GM21381 (cell line): ENCODE measurements around the gene F13B.
A peak's percentile ranks its signal among the peaks of the same experiment; 100 is the strongest.
"Not testable (repeated sequence)": the region's sequence is repeated elsewhere in the genome, so short reads cannot be mapped to it uniquely, and the experiment has no call there.

Experiments used
- ATAC-seq: cut with Tn5 transposase; IDR thresholded peaks from one replicate; pipeline ENCODE4 v1.9.1; 2021; ENCODE audit warnings: mild to moderate bottlenecking, moderate library complexity; ENCODE audit not compliant: unreplicated experiment

The F13B gene, protein sequence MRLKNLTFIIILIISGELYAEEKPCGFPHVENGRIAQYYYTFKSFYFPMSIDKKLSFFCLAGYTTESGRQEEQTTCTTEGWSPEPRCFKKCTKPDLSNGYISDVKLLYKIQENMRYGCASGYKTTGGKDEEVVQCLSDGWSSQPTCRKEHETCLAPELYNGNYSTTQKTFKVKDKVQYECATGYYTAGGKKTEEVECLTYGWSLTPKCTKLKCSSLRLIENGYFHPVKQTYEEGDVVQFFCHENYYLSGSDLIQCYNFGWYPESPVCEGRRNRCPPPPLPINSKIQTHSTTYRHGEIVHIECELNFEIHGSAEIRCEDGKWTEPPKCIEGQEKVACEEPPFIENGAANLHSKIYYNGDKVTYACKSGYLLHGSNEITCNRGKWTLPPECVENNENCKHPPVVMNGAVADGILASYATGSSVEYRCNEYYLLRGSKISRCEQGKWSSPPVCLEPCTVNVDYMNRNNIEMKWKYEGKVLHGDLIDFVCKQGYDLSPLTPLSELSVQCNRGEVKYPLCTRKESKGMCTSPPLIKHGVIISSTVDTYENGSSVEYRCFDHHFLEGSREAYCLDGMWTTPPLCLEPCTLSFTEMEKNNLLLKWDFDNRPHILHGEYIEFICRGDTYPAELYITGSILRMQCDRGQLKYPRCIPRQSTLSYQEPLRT

DNA sequence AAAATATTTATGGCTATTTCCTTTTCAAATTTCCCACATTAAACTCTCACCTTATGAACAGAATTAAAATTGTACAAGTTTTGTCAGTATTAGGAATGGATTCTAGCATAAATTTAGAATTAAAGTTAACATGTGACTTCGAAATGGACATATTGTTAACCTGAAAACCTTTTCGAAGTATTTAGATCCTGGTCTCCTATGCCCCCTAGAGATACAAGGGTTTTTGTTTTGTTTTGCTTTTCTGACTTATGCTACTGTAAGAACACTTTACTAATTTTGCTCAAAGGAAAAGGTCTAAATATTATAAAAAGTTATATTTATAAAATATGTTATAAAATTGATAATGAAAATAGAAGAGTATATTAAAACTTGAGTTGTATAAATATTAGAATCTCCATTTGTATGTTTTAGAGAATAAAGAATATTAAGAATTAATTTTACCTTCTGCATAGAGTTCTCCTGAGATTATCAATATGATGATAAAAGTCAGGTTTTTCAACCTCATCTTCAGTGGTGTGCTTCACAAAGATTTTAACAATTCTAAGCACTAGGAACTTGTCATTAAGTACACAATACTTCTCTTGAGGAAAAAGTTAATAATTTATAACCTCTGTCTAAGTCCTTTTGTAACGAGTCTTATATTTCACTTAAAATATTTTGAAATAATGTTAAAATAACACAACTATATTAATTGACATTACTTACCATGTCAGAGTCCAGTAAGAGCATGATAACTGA lies at the start of gene F13B:
F13B (minus strand) TSS at position 542 of the 738 bp plus-strand sequence; CDS start at position 505, 37 bp downstream.
- no peak for ATAC-seq

DNA sequence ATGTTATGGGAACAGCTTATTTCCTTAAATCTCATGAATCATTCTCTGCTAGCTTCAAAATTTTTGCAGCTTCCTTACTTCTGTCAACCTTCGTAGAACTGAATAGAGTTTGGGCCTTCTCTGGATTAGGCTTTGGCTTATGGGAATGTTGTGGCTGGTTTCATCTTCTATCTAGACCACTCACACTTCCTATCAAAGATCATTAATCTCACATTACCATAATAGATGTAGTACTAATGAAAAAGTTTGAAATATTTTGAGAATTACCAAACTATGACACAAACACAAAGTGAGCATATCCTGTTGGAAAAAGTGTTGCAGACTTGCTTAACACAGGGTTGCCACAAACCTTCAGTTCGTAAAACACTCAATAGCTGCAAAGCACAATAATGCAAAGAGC lies 49.1 kb upstream of the F13B start:
- no peak for ATAC-seq

DNA sequence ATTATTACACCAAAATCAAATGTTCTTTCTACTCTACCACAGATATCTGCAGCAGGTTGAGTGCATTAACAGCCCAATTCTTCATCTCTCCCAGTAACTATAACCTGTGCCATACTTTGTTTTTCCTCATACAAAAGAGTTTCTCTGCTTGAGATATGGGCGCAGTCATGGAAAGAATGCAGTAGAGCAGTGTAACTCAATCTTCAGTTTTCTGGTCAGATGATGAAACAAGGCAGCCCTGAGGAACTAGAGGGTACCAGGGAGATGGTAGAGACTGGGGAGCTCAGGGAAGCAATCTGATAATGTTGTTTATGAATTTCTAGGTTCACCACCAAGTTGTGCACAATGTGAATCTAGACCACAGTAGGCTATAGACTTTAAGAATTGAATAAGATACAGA lies 39.8 kb upstream of the F13B start:
- ATAC-seq: no peak

DNA sequence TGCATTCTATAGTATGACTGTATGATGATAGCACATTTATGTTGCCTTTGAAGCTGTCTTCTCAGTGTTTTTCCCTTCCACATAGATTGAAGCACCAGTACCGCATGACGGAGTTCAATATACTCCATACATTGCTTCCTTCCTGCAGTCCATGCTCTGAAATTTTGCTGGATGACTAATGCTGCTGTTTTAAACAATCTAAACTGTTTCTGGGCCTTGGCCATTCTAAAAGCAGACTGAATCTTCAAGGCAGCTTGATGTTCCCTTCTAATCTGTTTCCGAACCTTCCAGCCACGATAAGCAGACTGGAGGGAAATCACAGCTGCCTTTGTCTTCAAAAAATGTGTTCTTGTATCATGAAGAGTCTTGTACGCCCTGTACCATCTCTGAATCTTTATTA lies 36.2 kb upstream of the F13B start:
- ATAC-seq: no peak

DNA sequence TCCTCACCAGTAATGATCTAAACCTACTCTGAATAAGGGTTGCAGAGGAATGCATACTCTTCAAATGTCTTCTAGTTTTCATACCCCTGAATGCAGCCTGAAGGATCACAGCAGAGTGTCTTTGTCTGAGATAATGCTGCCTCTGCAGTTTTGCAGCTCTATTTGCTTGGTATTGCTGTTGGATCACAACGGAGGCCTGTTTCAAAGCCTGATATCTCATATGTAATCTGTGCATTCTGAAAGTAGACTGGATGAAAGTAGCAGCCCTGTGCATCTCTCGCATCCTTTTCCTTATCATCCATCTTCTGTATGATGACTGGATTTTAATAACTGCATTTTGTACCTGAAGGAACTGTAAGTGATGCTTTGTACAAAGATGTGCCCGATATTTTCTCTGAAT lies 34.9 kb upstream of the F13B start:
- no peak for ATAC-seq

DNA sequence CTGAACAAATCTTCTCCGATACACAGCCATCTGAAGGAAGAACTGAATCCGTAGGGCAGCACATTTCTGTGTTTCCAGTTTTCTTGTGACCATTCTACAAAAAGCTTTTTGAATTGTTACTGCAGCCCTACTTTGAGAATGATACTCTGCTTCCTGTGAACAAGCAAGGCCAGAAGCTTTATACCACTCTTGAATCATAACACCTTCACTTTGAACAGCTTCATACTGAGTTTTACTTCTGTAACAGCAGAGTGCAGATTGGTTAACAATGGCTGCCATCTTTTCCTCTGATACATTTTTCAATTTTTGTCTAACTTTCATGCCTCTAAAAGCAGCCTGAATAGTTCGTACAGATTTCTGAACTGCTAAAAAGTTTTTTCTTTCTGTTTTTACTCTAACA lies 33.6 kb upstream of the F13B start:
- no peak for ATAC-seq

DNA sequence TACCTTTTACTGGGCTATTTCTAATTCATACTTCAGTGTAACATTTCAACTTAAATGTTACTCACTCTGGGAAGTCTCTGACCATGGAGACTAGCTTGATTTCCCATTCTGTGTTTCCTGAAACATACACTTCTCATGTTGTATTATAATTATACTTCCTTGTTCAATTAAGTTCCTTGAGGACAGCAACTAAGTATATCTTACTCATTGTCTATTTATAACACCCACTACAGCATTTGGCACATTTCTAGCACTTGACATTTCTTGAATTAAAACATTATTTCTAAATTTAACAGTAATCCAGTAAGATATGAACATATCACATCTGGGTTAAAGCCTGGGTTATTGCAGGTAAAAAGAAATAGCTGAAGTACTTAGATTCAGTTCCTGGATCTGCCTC lies 32.4 kb upstream of the F13B start:
- no peak for ATAC-seq

DNA sequence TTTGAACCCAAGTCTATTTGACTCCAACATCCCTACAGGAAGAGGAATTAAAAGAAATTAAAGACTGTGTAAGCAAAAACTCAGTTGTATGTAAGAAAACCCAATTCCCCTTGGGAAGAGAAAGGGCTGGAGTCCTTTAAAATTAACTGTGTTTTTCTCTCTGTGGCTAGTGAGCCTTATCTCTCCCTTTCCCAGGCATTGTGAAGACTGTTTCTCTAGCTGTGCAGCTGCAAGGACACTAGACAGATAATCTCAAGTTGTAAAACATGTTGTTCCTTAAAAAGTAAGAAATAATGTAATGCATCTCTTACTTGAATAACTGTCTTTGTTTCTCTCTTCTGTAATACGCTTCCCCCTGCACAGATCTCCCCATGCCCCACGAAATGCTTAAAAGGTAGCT lies 29.9 kb upstream of the F13B start:
- not testable (repeated sequence) for ATAC-seq

DNA sequence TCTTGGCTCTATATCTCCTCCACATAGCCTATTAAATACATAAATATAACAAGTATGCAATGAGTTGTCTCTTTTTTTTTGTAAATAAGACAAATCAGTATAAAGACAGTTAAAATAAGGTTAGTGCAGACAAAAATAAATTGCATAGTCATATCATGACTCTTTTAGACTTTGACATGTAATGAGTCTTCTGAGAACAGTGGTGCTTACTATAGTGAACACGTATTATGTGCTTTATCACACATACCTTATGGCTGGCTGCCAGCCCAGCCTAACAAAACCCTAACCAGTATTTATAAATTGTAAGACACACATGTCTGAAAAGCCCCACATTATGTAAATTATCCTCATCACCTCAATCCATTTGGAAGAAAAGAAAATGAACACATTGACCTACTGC lies 29.1 kb upstream of the F13B start:
- no peak for ATAC-seq

DNA sequence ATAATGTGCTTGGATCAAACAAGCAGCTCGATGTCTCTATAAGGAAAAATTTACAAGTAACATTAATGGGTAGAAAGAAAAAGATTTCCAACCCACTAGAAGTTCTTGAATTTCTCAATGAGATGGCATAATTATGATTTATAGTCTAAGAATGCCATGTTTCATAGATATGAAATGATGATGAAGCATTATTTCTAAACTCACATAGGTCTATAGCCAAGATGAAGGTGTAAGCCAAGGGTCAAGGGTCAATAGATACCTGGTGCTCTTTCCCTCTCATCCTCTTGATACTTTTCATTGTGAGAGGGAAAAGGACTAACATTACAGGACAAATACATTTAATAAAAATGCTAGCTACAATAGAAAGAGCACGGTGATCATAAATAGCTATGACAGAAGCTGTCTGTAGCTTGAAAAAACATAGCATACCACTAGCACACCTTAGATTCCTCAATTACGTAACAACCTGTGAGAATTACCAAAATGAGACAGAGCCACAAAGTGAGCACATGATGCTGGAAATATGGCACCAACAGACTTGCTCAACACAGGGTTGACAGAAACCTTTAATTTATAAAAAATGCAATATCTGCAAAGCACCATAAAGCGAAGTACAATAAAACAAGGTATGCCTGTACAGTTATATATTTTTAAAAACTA lies 26.3 kb upstream of the F13B start:
- ATAC-seq: no peak

DNA sequence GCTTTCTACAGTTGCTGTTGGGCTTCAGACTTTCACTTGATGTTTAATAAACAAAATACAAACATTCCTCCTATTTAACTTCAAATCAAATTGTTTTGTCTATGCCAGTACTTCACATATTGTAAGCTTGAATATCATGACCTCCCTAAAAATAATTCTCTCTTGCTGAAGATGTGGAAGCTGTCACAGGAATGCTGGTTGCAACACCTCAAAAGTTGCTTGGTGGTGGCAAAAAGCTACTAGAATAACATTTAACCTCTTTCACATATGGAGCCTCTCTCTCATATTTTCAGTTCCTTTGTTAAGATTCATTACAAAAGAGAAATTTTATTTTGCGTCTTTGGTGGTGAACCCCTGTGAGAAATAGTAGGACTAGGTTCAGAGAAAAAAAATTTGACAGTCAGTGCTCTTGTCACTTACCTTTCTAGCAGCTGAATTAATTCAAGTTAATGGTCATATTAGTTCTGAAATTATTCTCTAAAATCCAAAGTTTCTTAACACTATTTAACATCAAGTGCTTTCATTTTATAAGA lies 25.5 kb upstream of the F13B start:
- no peak for ATAC-seq

DNA sequence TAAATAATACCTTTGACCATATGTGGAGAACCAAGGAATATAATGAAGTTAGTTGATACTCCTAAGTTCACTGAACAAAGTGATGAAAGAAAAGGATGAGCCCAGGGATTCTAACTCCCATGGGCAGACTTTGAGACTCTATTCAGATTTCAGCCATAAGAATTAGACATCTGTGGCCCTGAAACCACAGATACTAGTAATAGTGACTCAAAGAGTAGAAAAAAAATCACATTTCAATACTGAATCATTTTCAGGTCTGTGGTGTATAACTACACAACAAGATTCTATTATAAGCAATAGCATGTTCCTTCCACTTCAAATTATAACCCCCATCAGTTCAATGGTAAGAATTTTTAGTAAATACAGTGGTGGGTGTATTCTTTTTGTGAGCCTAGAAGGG lies 16.4 kb upstream of the F13B start:
- ATAC-seq: no peak

DNA sequence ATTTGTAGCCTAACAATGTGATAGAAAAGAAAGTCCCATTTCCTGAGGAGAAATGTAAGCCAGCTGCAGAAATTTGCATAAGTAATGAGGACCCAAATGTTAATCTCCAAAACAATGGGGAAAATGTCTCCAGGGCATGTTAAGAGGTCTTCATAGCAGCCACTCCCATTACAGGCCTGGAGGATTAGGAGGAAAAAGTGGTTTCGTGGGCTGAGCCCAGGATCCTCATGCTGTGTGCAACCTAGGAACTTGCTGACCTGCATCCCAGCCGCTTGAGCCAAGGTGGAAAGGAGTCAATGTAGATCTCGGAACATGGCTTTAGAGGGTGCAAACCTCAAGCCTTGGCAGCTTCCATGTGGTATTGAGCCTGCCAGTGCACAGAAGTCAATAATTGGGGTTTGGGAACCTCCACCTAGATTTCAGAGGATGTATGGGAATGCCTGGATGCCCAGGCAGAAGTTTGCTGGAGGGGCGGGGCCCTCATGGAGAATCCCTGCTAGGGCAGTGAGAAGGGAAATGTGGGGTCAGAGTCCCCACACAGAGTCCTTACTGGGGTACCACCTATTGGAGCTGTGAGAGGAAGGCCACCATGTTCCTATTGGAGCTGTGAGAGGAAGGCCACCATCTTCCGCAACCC lies 14.2 kb upstream of the F13B start:
- no peak for ATAC-seq

DNA sequence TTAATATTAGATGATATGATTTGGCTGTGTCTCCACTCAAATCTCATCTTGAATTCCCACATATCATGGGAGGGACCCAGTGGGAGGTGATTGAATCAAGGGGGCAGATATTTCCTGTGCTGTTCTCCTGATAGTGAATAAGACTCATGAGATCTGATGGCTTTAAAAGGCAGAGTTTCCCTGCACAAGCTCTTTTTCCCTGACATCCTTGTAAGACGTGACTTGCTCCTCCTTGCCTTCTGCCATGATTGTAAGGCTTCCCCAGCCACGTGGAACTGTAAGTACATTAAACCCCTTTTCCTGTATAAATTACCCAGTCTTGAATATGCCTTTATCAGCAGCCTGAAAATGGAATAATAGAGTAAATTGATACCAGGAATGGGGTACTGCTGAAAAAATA lies 13.3 kb upstream of the F13B start:
- no peak for ATAC-seq

DNA sequence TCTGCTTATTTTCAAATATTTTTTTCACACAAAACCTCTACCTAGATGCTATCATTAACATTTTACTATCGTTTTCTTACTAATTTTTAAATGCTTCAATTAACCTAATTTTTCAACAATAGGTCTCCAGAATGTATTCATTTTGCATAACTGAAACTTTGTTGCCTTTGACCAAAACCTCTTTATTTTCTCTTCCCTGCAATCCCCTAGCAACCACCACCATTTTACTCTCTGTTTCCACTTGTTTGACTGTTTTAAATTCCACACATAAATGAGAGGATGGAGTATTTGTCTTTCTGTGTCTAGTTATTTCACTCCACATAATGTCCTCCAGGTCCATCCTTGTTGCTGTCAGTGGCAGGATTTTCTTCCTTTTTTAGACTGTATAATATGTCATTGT lies 9.5 kb upstream of the F13B start:
- ATAC-seq: no peak

DNA sequence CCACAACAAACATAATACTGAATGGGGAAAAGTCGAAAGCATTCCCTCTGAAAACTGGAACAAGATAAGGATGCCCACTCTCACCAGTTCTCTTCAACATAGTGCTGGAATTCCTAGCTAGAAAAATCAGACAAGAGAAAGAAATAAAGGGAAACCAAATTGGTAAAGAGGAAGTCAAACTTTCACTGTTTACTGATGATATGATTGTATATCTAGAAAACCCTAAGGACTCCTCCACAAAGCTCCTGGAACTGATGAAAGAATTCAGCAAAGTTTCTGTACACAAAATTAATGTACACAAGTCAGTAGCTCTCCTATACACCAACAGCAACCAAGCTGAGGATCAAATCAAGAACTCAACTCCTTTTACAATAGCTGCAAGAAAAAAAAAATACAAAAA lies 6.9 kb upstream of the F13B start:
- no peak for ATAC-seq

DNA sequence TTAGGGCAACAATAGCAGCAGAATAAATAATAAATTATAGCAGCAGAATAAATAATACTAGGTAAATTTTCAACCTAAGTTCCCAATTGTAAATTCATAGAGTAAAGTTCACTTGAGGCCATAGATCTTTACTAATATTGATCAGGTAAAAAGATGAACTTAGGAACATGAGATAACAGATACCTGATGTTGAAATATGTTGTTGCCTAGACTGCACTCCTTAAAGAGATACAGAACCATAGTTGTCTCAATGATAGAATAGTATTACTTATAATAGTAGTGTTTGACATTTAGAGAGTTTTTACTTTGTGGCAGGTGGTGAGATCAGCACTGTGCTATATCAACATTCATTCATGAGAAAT lies 378 bp upstream of the F13B start:
- no peak for ATAC-seq

DNA sequence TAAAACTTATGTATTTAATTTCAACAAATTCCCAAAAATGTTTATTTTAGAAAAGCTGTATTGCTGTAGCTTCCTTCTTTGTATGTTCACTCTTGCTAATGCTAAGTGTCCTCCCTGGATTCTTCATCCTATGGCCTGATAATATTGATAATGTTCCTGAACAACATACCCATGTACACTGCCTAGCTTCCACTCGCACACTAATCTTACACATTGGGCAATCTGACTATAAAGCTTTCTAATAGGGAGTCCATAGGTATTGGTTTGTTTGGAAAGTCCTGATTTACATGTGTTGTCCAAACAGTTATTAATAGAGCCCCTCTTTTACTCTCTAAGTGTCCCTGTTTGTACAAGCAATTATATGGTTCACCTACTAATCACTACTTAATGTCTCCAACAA lies 783 bp downstream of the F13B start:
- no peak for ATAC-seq

DNA sequence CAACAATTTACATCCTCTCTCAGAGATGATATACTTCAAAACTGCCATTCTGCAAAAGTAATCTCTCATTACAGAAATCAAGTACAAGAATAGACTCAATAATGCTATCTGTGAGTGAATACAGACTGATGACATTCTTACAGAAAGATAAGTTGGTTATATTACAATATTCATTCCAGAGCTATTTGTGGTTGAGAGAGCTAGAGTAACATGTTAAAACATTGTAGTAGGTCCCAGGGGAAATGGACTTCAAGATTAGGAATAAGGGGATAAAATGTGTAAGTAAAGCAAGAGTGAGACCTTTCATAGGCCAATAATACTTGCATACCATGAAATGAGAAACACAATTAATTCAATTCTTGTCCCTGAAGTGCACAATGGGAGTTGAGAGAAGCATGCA lies 1.5 kb downstream of the F13B start:
- no peak for ATAC-seq

DNA sequence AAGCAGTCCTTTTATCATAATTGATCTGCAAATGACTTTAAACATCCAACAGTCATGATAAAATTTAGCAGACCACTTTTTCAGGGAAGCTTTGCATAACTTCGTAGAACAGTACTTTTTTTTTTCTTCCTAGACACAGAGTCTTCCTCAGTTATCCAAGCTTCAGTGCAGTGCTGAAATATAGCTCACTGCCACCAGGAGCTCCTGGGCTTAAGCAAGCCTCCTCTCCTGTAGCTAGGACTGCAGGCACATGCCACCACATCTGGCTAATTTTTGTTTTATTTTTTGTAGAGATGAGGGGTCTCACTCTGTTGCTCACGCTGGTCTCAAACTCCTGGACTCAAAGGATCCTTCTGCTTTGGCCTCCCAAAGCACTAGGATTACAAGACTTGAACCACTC lies 3.8 kb downstream of the F13B start:
- ATAC-seq: no peak

DNA sequence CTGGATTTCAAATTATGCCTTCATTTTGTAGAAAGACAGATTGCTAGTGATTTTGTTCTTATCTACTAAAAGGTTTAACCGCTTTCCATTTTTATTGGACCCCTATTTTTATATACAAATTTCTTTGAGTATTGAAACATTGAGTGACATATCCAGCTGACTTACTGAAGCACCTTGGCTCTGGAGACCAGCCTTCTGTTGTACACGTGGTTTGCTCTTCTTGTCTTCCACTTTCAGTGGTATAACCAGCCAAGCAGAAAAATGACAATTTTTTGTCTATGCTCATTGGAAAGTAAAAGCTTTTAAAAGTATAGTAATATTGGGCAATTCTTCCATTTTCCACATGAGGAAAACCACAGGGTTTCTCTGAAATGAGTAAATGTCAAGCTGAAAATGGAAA lies 4.4 kb downstream of the F13B start:
- peak; percentile 86 for ATAC-seq
